Measurements from ENCODE around the gene TRIM9. TPM values are rescaled to one million over a fixed set of nuclear protein-coding genes. Genes with fewer than 3 reads are reported as not detected.

The TRIM9 gene
- polyA plus RNA-seq, 1 donor: 2.7 TPM

GRCh38 chr14:50954811-50955372 is 140.0 kb downstream of the TRIM9 start:
- H3K9me3 ChIP-seq (ENCODE audit: control insufficient read depth, low read depth, low read length): peaks cover 4% of the 10 kb centered on the region
- no peak for DNase-seq
- no peaks in the 10 kb centered on the region for H3K36me3 ChIP-seq (ENCODE audit: control insufficient read depth, insufficient read depth, low read length)
- H3K27me3 ChIP-seq (ENCODE audit: control insufficient read depth, insufficient read depth, low read length): no peaks in the 10 kb centered on the region
- peaks cover 3% of the 10 kb centered on the region for H3K4me1 ChIP-seq (ENCODE audit: control insufficient read depth, insufficient read depth, low read length)
- no peak overlapping the region for H3K27ac ChIP-seq (ENCODE audit: low read length)
- no peak overlapping the region for H3K4me3 ChIP-seq (ENCODE audit: low read length)
- 38% methylated on average over 1 of the region's 1 CpG for WGBS (ENCODE audit: insufficient coverage, low lambda C conversion rate)

- Histone ChIP-seq H3K4me3 (ENCODE audit: low read length) (no peak overlapping the region), H3K4me1 (ENCODE audit: control insufficient read depth, insufficient read depth, low read length) (peaks cover 3% of the 10 kb centered on the region), H3K27me3 (ENCODE audit: control insufficient read depth, insufficient read depth, low read length) (no peaks in the 10 kb centered on the region), H3K9me3 (ENCODE audit: control insufficient read depth, low read depth, low read length) (peaks cover 4% of the 10 kb centered on the region), H3K27ac (ENCODE audit: low read length) (no peak overlapping the region), H3K36me3 (ENCODE audit: control insufficient read depth, insufficient read depth, low read length) (no peaks in the 10 kb centered on the region)
- DNase-seq: no peak
- WGBS (ENCODE audit: insufficient coverage, low lambda C conversion rate): no CpG with 5 or more reads among the region's 1 CpG
Observed at GRCh38 chr14:50953502-50953901, 141.4 kb downstream of the TRIM9 start.

GRCh38 chr14:50951032-50951431 is 143.9 kb downstream of the TRIM9 start:
- H3K9me3 ChIP-seq (ENCODE audit: control insufficient read depth, low read depth, low read length): no peaks in the 10 kb centered on the region
- H3K27ac ChIP-seq (ENCODE audit: low read length): no peak overlapping the region
- H3K36me3 ChIP-seq (ENCODE audit: control insufficient read depth, insufficient read depth, low read length): no peaks in the 10 kb centered on the region
- H3K4me3 ChIP-seq (ENCODE audit: low read length): no peak overlapping the region
- no peaks in the 10 kb centered on the region for H3K27me3 ChIP-seq (ENCODE audit: control insufficient read depth, insufficient read depth, low read length)
- no peak for DNase-seq
- peaks cover 3% of the 10 kb centered on the region for H3K4me1 ChIP-seq (ENCODE audit: control insufficient read depth, insufficient read depth, low read length)
- no CpG with 5 or more reads among the region's 6 CpGs for WGBS (ENCODE audit: insufficient coverage, low lambda C conversion rate)

- H3K9me3 ChIP-seq (ENCODE audit: control insufficient read depth, low read depth, low read length): no peaks in the 10 kb centered on the region
- no peak overlapping the region for H3K27ac ChIP-seq (ENCODE audit: low read length)
- H3K36me3 ChIP-seq (ENCODE audit: control insufficient read depth, insufficient read depth, low read length): no peaks in the 10 kb centered on the region
- WGBS (ENCODE audit: insufficient coverage, low lambda C conversion rate): 100% methylated on average over 1 of the region's 2 CpGs
- H3K27me3 ChIP-seq (ENCODE audit: control insufficient read depth, insufficient read depth, low read length): peaks cover 12% of the 10 kb centered on the region
- H3K4me1 ChIP-seq (ENCODE audit: control insufficient read depth, insufficient read depth, low read length): no peaks in the 10 kb centered on the region
- H3K4me3 ChIP-seq (ENCODE audit: low read length): no peak overlapping the region
- no peak for DNase-seq
Observed at GRCh38 chr14:50948205-50948604, 146.7 kb downstream of the TRIM9 start.

GRCh38 chr14:50947446-50947845 is 147.5 kb downstream of the TRIM9 start:
- no peaks in the 10 kb centered on the region for H3K4me1 ChIP-seq (ENCODE audit: control insufficient read depth, insufficient read depth, low read length)
- no peak overlapping the region for H3K27ac ChIP-seq (ENCODE audit: low read length)
- H3K36me3 ChIP-seq (ENCODE audit: control insufficient read depth, insufficient read depth, low read length): no peaks in the 10 kb centered on the region
- no peaks in the 10 kb centered on the region for H3K9me3 ChIP-seq (ENCODE audit: control insufficient read depth, low read depth, low read length)
- 62% methylated on average over 4 of the region's 4 CpGs for WGBS (ENCODE audit: insufficient coverage, low lambda C conversion rate)
- H3K4me3 ChIP-seq (ENCODE audit: low read length): no peak overlapping the region
- H3K27me3 ChIP-seq (ENCODE audit: control insufficient read depth, insufficient read depth, low read length): peaks cover 15% of the 10 kb centered on the region
- no peak for DNase-seq

GRCh38 chr14:50946234-50946935 is 148.5 kb downstream of the TRIM9 start:
- Histone ChIP-seq H3K9me3 (ENCODE audit: control insufficient read depth, low read depth, low read length) (no peaks in the 10 kb centered on the region), H3K4me1 (ENCODE audit: control insufficient read depth, insufficient read depth, low read length) (no peaks in the 10 kb centered on the region), H3K27me3 (ENCODE audit: control insufficient read depth, insufficient read depth, low read length) (peaks cover 16% of the 10 kb centered on the region), H3K4me3 (ENCODE audit: low read length) (no peak overlapping the region), H3K36me3 (ENCODE audit: control insufficient read depth, insufficient read depth, low read length) (no peaks in the 10 kb centered on the region), H3K27ac (ENCODE audit: low read length) (no peak overlapping the region)
- no peak for DNase-seq
- no CpG with 5 or more reads among the region's 5 CpGs for WGBS (ENCODE audit: insufficient coverage, low lambda C conversion rate)

GRCh38 chr14:50944647-50945413 is 150.1 kb downstream of the TRIM9 start:
- peak in 1 of 2 donors; percentile 57 for DNase-seq
- H3K27me3 ChIP-seq (ENCODE audit: control insufficient read depth, insufficient read depth, low read length): peaks cover 18% of the 10 kb centered on the region
- no CpG with 5 or more reads among the region's 29 CpGs for WGBS (ENCODE audit: insufficient coverage, low lambda C conversion rate)
- no peaks in the 10 kb centered on the region for H3K4me1 ChIP-seq (ENCODE audit: control insufficient read depth, insufficient read depth, low read length)
- peak overlapping the region; percentile 55 for H3K4me3 ChIP-seq (ENCODE audit: low read length)
- no peaks in the 10 kb centered on the region for H3K36me3 ChIP-seq (ENCODE audit: control insufficient read depth, insufficient read depth, low read length)
- no peak overlapping the region for H3K27ac ChIP-seq (ENCODE audit: low read length)
- no peaks in the 10 kb centered on the region for H3K9me3 ChIP-seq (ENCODE audit: control insufficient read depth, low read depth, low read length)

GRCh38 chr14:50943943-50944646 is 150.8 kb downstream of the TRIM9 start, which contains the start of gene PYGL:
Gene PYGL (minus strand): TSS chr14:50944483. CDS start chr14:50944403, 80 bp downstream.
- WGBS (ENCODE audit: insufficient coverage, low lambda C conversion rate): no CpG with 5 or more reads among the region's 74 CpGs
- no peaks in the 10 kb centered on the region for H3K9me3 ChIP-seq (ENCODE audit: control insufficient read depth, low read depth, low read length)
- peak within 1 kb of the TSS; percentile 55 for H3K4me3 ChIP-seq (ENCODE audit: low read length)
- no peak within 1 kb of the TSS for H3K27ac ChIP-seq (ENCODE audit: low read length)
- H3K4me1 ChIP-seq (ENCODE audit: control insufficient read depth, insufficient read depth, low read length): no peaks in the 10 kb centered on the region
- peak in 1 of 2 donors; percentile 46 for DNase-seq
- peaks cover 18% of the 10 kb centered on the region for H3K27me3 ChIP-seq (ENCODE audit: control insufficient read depth, insufficient read depth, low read length)
- H3K36me3 ChIP-seq (ENCODE audit: control insufficient read depth, insufficient read depth, low read length): no peaks in the 10 kb centered on the region

GRCh38 chr14:50943261-50943942 is 151.5 kb downstream of the TRIM9 start:
- H3K4me1 ChIP-seq (ENCODE audit: control insufficient read depth, insufficient read depth, low read length): no peaks in the 10 kb centered on the region
- peak in 1 of 2 donors; percentile 18 for DNase-seq
- H3K4me3 ChIP-seq (ENCODE audit: low read length): peak overlapping the region; percentile 55
- no peak overlapping the region for H3K27ac ChIP-seq (ENCODE audit: low read length)
- no peaks in the 10 kb centered on the region for H3K36me3 ChIP-seq (ENCODE audit: control insufficient read depth, insufficient read depth, low read length)
- H3K9me3 ChIP-seq (ENCODE audit: control insufficient read depth, low read depth, low read length): no peaks in the 10 kb centered on the region
- peaks cover 18% of the 10 kb centered on the region for H3K27me3 ChIP-seq (ENCODE audit: control insufficient read depth, insufficient read depth, low read length)
- WGBS (ENCODE audit: insufficient coverage, low lambda C conversion rate): no CpG with 5 or more reads among the region's 26 CpGs
